H1 (cell line): ENCODE data around the gene PDE4D. TPM values are rescaled to one million over a fixed set of nuclear protein-coding genes. Genes with fewer than 3 reads are reported as not detected.

ENCODE experiments used
- CTCF ChIA-PET: fragments of 300-600 bp; sonication (Branson Sonifier 250); formaldehyde crosslinking; loops from one replicate; lab custom pipeline; 2021; ENCODE audit not compliant: partially characterized antibody; lab: Charles Lee
- POLR2A ChIA-PET: fragments of 300-600 bp; sonication (Branson Sonifier 250); formaldehyde crosslinking; loops from one replicate; lab custom pipeline; 2021; ENCODE audit warnings: inconsistent platforms; ENCODE audit not compliant: partially characterized antibody; lab: Charles Lee
- DNase-seq, 2 experiments: peaks; one replicate each; pipeline versions ENCODE4 v3.0.0 to v3.0.0-alpha.2; 2010 to 2022; ENCODE audit warnings: low spot score in 2 of 2, low read depth in 1 of 2, mixed read lengths in 1 of 2
- FAIRE-seq: peaks from 2 replicates; lab custom pipeline; 2011; peaks lifted over from hg19 to GRCh38; lab: Jason Lieb, UNC
- H2AFZ ChIP-seq: 2 replicates; pipeline ENCODE4 v1.8.1; 2012; ENCODE audit warnings: low read length, inconsistent platforms
- H2AK5ac ChIP-seq: 2 replicates; pipeline ENCODE4 v1.6.1; 2013; ENCODE audit warnings: low read depth, low read length
- H2BK120ac ChIP-seq: replicated peaks from 2 replicates; pipeline ENCODE3; 2013; ENCODE audit warnings: low read depth, low read length, inconsistent platforms
- H2BK12ac ChIP-seq: 2 replicates; pipeline ENCODE4 v1.6.1; 2013; ENCODE audit warnings: low read depth, low read length
- H2BK15ac ChIP-seq: 2 replicates; pipeline ENCODE4 v1.6.1; 2013; ENCODE audit warnings: low read length
- H2BK20ac ChIP-seq: 2 replicates; pipeline ENCODE4 v1.6.1; 2013; ENCODE audit warnings: low read length
- H2BK5ac ChIP-seq: 2 replicates; pipeline ENCODE4 v1.6.1; 2013; ENCODE audit warnings: low read depth, low read length
- H3K14ac ChIP-seq: 2 replicates; pipeline ENCODE4 v1.6.1; 2013; ENCODE audit warnings: inconsistent platforms; ENCODE audit not compliant: insufficient read length
- H3K18ac ChIP-seq: 2 replicates; pipeline ENCODE4 v1.6.1; 2013; ENCODE audit warnings: low read length; ENCODE audit errors: extremely low read depth
- H3K23ac ChIP-seq: 2 replicates; pipeline ENCODE4 v1.6.1; 2013; ENCODE audit warnings: inconsistent platforms; ENCODE audit not compliant: insufficient read length
- H3K23me2 ChIP-seq: 2 replicates; pipeline ENCODE4 v1.6.1; 2013; ENCODE audit warnings: low read depth, low read length
- H3K27ac ChIP-seq: 2 replicates; pipeline ENCODE4 v1.6.1; 2011; ENCODE audit warnings: low read depth, low read length, inconsistent platforms
- H3K27me3 ChIP-seq, 4 experiments: replicated peaks in 1 of 4; 1 replicate in 1 of 4; 2 replicates in 3 of 4; pipeline versions ENCODE4 v1.6.1 to v1.8.1; 2011 to 2013; ENCODE audit warnings: low read length in 3 of 4, mild to moderate bottlenecking in 3 of 4, inconsistent platforms in 2 of 4, mixed read lengths in 2 of 4, moderate library complexity in 1 of 4; ENCODE audit not compliant: control insufficient read depth in 3 of 4, insufficient read depth in 3 of 4; ENCODE audit errors: extremely low read depth in 1 of 4
- H3K36me3 ChIP-seq, 4 experiments: 2 replicates each; pipeline versions ENCODE4 v1.6.1 to v1.8.1; 2011 to 2013; ENCODE audit warnings: mild to moderate bottlenecking in 4 of 4, low read length in 3 of 4, moderate library complexity in 2 of 4, control low read depth in 1 of 4, inconsistent platforms in 1 of 4; ENCODE audit not compliant: insufficient read depth in 4 of 4, control insufficient read depth in 2 of 4
- H3K4ac ChIP-seq: replicated peaks from 2 replicates; pipeline ENCODE3; 2013; ENCODE audit warnings: low read length, low read depth, mixed read lengths, inconsistent platforms; ENCODE audit not compliant: insufficient read length
- H3K4me1 ChIP-seq, 4 experiments: replicated peaks in 1 of 4; 1 replicate in 1 of 4; 2 replicates in 3 of 4; pipeline versions ENCODE4 v1.6.1 to v1.8.1; 2011 to 2013; ENCODE audit warnings: low read length in 3 of 4, inconsistent platforms in 2 of 4, mixed read lengths in 1 of 4; ENCODE audit not compliant: insufficient read depth in 4 of 4, control insufficient read depth in 3 of 4
- H3K4me2 ChIP-seq, 2 experiments: 2 replicates each; pipeline versions ENCODE4 v1.6.1 to v1.8.1; 2011 to 2013; ENCODE audit warnings: low read depth in 2 of 2, low read length in 2 of 2, control low read depth in 1 of 2, inconsistent platforms in 1 of 2, mild to moderate bottlenecking in 1 of 2; ENCODE audit not compliant: insufficient read depth in 1 of 2
- H3K4me3 ChIP-seq, 4 experiments: fragments of 200-600, 300-600 bp in 1 of 4; sonication (generic), shearing (Covaris generic), sonication (Bioruptor Twin) in 1 of 4; 2 replicates each; pipeline versions ENCODE4 v1.5.1 to v1.8.1; 2011 to 2016; ENCODE audit warnings: low read length in 4 of 4, low read depth in 3 of 4, control low read depth in 2 of 4, inconsistent platforms in 2 of 4, mild to moderate bottlenecking in 2 of 4, mixed read lengths in 1 of 4, moderate library complexity in 1 of 4; ENCODE audit not compliant: insufficient read depth in 2 of 4; ENCODE audit errors: extremely low read depth in 1 of 4
- H3K56ac ChIP-seq: replicated peaks from 2 replicates; pipeline ENCODE3; 2013; ENCODE audit warnings: low read depth, mild to moderate bottlenecking, mixed read lengths, low read length, inconsistent platforms; ENCODE audit not compliant: insufficient read length
- H3K79me1 ChIP-seq: 2 replicates; pipeline ENCODE4 v1.6.1; 2013; ENCODE audit warnings: low read depth, low read length, control low read depth
- H3K79me2 ChIP-seq, 2 experiments: 2 replicates each; pipeline versions ENCODE4 v1.6.1 to v1.8.1; 2012 to 2013; ENCODE audit warnings: low read length in 2 of 2, mild to moderate bottlenecking in 2 of 2, inconsistent platforms in 1 of 2; ENCODE audit not compliant: insufficient read depth in 2 of 2, control insufficient read depth in 1 of 2
- H3K9ac ChIP-seq, 4 experiments: replicated peaks in 1 of 4; 1 replicate in 1 of 4; 2 replicates in 3 of 4; pipeline versions ENCODE4 v1.6.1 to v1.8.1; 2011 to 2013; ENCODE audit warnings: low read depth in 3 of 4, low read length in 3 of 4, control low read depth in 2 of 4, mild to moderate bottlenecking in 2 of 4, moderate library complexity in 2 of 4, inconsistent platforms in 1 of 4; ENCODE audit errors: extremely low read depth in 1 of 4
- H3K9me3 ChIP-seq, 2 experiments: 2 replicates each; pipeline versions ENCODE4 v1.6.1 to v1.8.1; 2012 to 2013; ENCODE audit warnings: mild to moderate bottlenecking in 2 of 2, moderate library complexity in 2 of 2, control low read depth in 1 of 2, inconsistent platforms in 1 of 2, low read depth in 1 of 2, low read length in 1 of 2, mixed read lengths in 1 of 2; ENCODE audit not compliant: insufficient read depth in 2 of 2
- H4K20me1 ChIP-seq, 2 experiments: replicated peaks in 1 of 2; 2 replicates each; pipeline versions ENCODE3 to v1.8.1; 2011 to 2013; ENCODE audit warnings: inconsistent platforms in 2 of 2, low read length in 2 of 2, mild to moderate bottlenecking in 1 of 2; ENCODE audit not compliant: insufficient read depth in 2 of 2, control insufficient read depth in 1 of 2
- H4K5ac ChIP-seq: 2 replicates; pipeline ENCODE4 v1.6.1; 2013; ENCODE audit warnings: low read length, low read depth, mixed read lengths, inconsistent platforms; ENCODE audit not compliant: insufficient read length
- H4K8ac ChIP-seq: 2 replicates; pipeline ENCODE4 v1.8.0; 2013; ENCODE audit warnings: mild to moderate bottlenecking, moderate library complexity, low read length, inconsistent platforms; ENCODE audit not compliant: insufficient read depth; ENCODE audit errors: extremely low read depth
- H4K91ac ChIP-seq: replicated peaks from 2 replicates; pipeline ENCODE3; 2013; ENCODE audit warnings: low read length, mixed read lengths, inconsistent platforms; ENCODE audit not compliant: insufficient read length
- BCL11A ChIP-seq, 2 experiments: IDR thresholded peaks; one replicate each; pipeline ENCODE4 v1.6.1; 2011; ENCODE audit warnings: low read depth in 2 of 2, low read length in 2 of 2, mild to moderate bottlenecking in 2 of 2
- BRCA1 ChIP-seq: IDR thresholded peaks from 2 replicates; pipeline ENCODE4 v1.6.1; 2012; ENCODE audit warnings: low read depth, low read length, improper control_type of control experiment
- CEBPB ChIP-seq: IDR thresholded peaks from 2 replicates; pipeline ENCODE4 v1.6.1; 2012; ENCODE audit warnings: low read depth, low read length
- EZH2 ChIP-seq: fragments of 200-600 bp; sonication (generic); IDR thresholded peaks from 2 replicates; pipeline ENCODE4 v1.7.1; 2012; ENCODE audit warnings: low read depth, mild to moderate bottlenecking, moderate library complexity, low read length, inconsistent platforms; ENCODE audit not compliant: severe bottlenecking
- JUN ChIP-seq: IDR thresholded peaks from 2 replicates; pipeline ENCODE4 v1.6.1; 2011; ENCODE audit warnings: low read depth, mild to moderate bottlenecking, improper control_type of control experiment, low read length
- NANOG ChIP-seq: IDR thresholded peaks from 2 replicates; pipeline ENCODE4 v1.6.1; 2011; ENCODE audit warnings: low read length, low read depth, mild to moderate bottlenecking, inconsistent platforms; ENCODE audit not compliant: insufficient read depth, poor library complexity, severe bottlenecking
- RFX5 ChIP-seq: IDR thresholded peaks from 2 replicates; pipeline ENCODE4 v1.6.1; 2011; ENCODE audit warnings: low read depth, low read length, improper control_type of control experiment, borderline replicate concordance
- SIN3A ChIP-seq, 2 experiments: IDR thresholded peaks in 1 of 2; conservative IDR thresholded peaks in 1 of 2; 2 replicates each; pipeline ENCODE4 v1.6.1; 2011 to 2012; ENCODE audit warnings: low read length in 2 of 2, improper control_type of control experiment in 1 of 2, low read depth in 1 of 2, mild to moderate bottlenecking in 1 of 2
- SP2 ChIP-seq: IDR thresholded peaks from 2 replicates; pipeline ENCODE4 v1.6.1; 2012; ENCODE audit warnings: mild to moderate bottlenecking, low read length, inconsistent platforms
- SP4 ChIP-seq: IDR thresholded peaks from 2 replicates; pipeline ENCODE4 v1.6.1; 2012; ENCODE audit warnings: low read length, inconsistent platforms
- YY1 ChIP-seq: IDR thresholded peaks from 2 replicates; pipeline ENCODE4 v1.6.1; 2011; ENCODE audit warnings: low read depth, mild to moderate bottlenecking, low read length
- WGBS, 2 experiments: shearing (Covaris generic) in 1 of 2; methylation state at CpG; one replicate each; pipeline versions ENCODE4 v1.1.6 to v1.1.7; 2013 to 2015; ENCODE audit warnings: low lambda C conversion rate in 2 of 2, mixed read lengths in 2 of 2, inconsistent platforms in 1 of 2, low coverage in 1 of 2, missing lambda C conversion rate in 1 of 2; ENCODE audit not compliant: insufficient replicate concordance in 2 of 2, insufficient coverage in 1 of 2, insufficient read length in 1 of 2; ENCODE audit errors: extremely low coverage in 1 of 2, missing lambda C conversion rate in 1 of 2; 5-methylcytosine and 5-hydroxymethylcytosine counted together
- polyA plus RNA-seq, 7 experiments: library from polyadenylated mRNA; depleted of rRNA in 3 of 7; stranded (reverse) in 5 of 7; unstranded in 2 of 7; fragments of >200 nt in 5 of 7; fragments of 200-250 nt in 2 of 7; gene quantifications; 1 replicate in 5 of 7; 2 replicates in 1 of 7; 4 replicates in 1 of 7; pipeline versions ENCODE4 v1.2.1 to v1.2.3, GENCODE V29; 2011 to 2013; ENCODE audit warnings: missing spikeins in 2 of 7, mixed read lengths in 2 of 7
- total RNA-seq: library from RNA; stranded (reverse); fragmentation: NEBNext Ultra II Directional; extraction: Animal tissue kit (Norgen Biotek cat#: 25700); gene quantifications from 2 replicates; pipeline ENCODE4 v1.2.1, GENCODE V29; 2021
- TF ChIP-seq, protein P1 (sequence below): IDR thresholded peaks from 2 replicates; pipeline ENCODE4 v1.6.1; 2012; ENCODE audit warnings: inconsistent platforms

Gene PDE4D
- total and polyA plus RNA-seq, 2 of the 8 experiments (the other 6 are each of a cell fraction or from before 2014, with no cell fraction given), result 2.3 to 3.7 TPM

DNA sequence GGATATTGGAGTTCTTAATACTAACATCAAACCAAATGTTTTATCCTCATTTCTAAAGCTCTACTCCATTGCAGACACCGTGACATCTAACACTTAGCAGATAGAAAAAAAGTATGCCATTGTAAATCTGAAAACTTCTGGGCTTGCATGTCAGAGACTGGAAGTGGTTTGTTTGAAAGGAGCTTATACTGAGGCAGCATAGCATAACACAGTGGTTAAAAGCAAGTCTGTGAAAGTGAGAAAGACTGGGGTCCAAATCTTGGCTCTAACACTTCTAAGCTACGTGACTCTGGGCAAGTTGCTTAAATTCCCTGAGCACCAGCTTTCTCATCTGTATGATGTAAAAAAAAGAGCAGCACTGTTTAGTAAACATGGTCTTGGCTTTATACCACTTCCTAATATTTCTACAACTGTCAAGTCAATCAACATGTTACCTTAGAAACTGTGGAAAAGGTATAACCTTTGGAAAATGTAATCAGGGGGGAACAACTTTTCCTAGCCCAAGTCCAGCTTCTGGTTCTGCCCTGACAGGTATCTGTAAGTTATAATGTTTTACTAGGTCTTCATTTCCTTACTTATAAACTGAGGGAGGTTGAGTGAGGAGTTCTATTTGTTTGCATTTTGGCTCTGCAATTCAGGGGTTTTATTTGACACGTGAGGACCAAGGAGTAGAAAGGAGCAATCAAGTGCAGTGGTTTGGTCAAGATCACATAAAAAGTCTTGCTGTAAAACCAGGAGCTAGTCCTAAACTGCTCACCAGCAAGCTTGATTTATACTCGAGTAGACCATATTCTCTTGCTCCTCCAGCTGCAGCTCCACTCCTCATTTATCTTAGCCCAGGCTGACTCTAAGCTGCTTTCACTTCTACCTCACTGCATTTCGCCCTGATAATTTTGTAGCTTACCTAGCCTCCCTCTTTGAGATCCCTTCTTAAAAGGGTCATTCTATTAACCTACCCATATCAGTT lies 769.6 kb downstream of the PDE4D start:
- POLR2A ChIA-PET, result interaction anchor here (0.6 kb wide), 1 partner anchor 49 kb away, joined by 3 read pairs; no protein-coding TSS in a partner anchor
- H4K91ac ChIP-seq, result no peak overlapping the region
- no peaks in the 10 kb centered on the region for H3K27me3 ChIP-seq
- H3K4me1 ChIP-seq, result peaks cover 5 to 19% (median 17%) of the 10 kb centered on the region in 4 experiments
- H3K18ac ChIP-seq, result no peak overlapping the region
- H2BK5ac ChIP-seq, result no peak overlapping the region
- no peaks in the 10 kb centered on the region for H3K9me3 ChIP-seq
- no peak overlapping the region for H3K4me3 ChIP-seq
- peaks cover 3% of the 10 kb centered on the region; the same call in 1 of the 2 replicates for H3K23me2 ChIP-seq
- H4K8ac ChIP-seq, result no peak overlapping the region
- H2AFZ ChIP-seq, result no peak overlapping the region
- no peak for FAIRE-seq
- no peak overlapping the region for H3K27ac ChIP-seq
- H2BK20ac ChIP-seq, result no peak overlapping the region; the same call in 1 of the 2 replicates
- no peak overlapping the region for H2BK15ac ChIP-seq
- no peaks in the 10 kb centered on the region for H3K36me3 ChIP-seq
- no peak overlapping the region for H2BK12ac ChIP-seq
- no peak overlapping the region for H3K23ac ChIP-seq
- WGBS, 2 experiments, result 82% methylated on average over 5 of the region's 5 CpGs; no CpG with 5 or more reads in 1 of the 2 experiments
- no peak overlapping the region for H3K9ac ChIP-seq
- DNase-seq, result no peak
- no peak overlapping the region for H2BK120ac ChIP-seq
- H4K20me1 ChIP-seq, result no peaks in the 10 kb centered on the region
- no peak overlapping the region for H3K4me2 ChIP-seq
- CTCF ChIA-PET, result interaction anchor here (0.7 to 1.6 kb wide), 6 partner anchors 11 to 645 kb away, joined by 3 to 5 read pairs (median 4); no protein-coding TSS in a partner anchor
- no peaks in the 10 kb centered on the region for H3K79me2 ChIP-seq
- H3K14ac ChIP-seq, result no peak overlapping the region
- H3K4ac ChIP-seq, result no peak overlapping the region
- H3K79me1 ChIP-seq, result no peaks in the 10 kb centered on the region
- H3K56ac ChIP-seq, result no peak overlapping the region
- no peak overlapping the region for H4K5ac ChIP-seq
- H2AK5ac ChIP-seq, result no peak overlapping the region
- TF ChIP-seq CEBPB (no peak), RFX5 (no peak), YY1 (no peak), SP2 (no peak), JUN (no peak), NANOG (no peak), BCL11A (IDR thresholded peaks at IDR 0.05; ENCODE audit: low read depth in 2 of 2, low read length in 2 of 2) (no peak), SIN3A (conservative IDR thresholded peaks at IDR 0.05 in 1 of 2, IDR thresholded peaks at IDR 0.05 in 1 of 2; ENCODE audit: low read depth in 1 of 2, low read length in 2 of 2) (no peak), EZH2 (no peak), SP4 (no peak), BRCA1 (no peak)
- TF ChIP-seq, protein P1, sequence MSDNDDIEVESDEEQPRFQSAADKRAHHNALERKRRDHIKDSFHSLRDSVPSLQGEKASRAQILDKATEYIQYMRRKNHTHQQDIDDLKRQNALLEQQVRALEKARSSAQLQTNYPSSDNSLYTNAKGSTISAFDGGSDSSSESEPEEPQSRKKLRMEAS, result no peak
